GM18499 (cell line): ENCODE results near the gene C5AR1.
A peak's percentile ranks its signal among the peaks of the same experiment; 100 is the strongest.
"Not testable (repeated sequence)": the region's sequence is repeated elsewhere in the genome, so short reads cannot be mapped to it uniquely, and the experiment has no call there.

ENCODE experiments used
- ATAC-seq: cut with Tn5 transposase; IDR thresholded peaks from one replicate; pipeline ENCODE4 v1.9.1; 2021; ENCODE audit warnings: moderate number of reproducible peaks; ENCODE audit not compliant: insufficient read depth, unreplicated experiment

C5AR1 gene

DNA sequence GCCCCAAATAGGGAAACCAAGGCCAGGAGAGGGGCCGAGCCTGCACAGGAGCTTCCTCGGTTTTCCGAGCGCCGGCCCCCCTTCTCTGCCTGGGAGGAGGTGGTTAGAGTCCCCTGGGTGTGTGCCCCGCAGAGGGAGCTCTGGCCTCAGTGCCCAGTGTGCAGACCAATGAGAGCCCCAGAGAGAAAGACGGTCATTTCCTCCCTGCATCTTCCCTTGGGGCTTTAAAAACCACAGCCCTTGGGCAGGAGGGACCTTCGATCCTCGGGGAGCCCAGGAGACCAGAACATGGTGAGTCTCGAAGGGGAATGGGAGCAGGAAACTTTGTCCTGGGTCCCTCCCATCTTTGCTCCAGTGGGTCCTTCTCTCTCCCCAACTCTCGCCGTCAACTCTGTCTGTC lies at the start of gene C5AR1:
Gene C5AR1 (plus strand): TSS at position 254 of the 400 bp plus-strand sequence. CDS start 35 bp downstream, at position 289.
- no peak for ATAC-seq

GRCh38 chr19:47260476-47260875 lies 49.2 kb upstream of the C5AR1 start:
- no peak for ATAC-seq

DNA sequence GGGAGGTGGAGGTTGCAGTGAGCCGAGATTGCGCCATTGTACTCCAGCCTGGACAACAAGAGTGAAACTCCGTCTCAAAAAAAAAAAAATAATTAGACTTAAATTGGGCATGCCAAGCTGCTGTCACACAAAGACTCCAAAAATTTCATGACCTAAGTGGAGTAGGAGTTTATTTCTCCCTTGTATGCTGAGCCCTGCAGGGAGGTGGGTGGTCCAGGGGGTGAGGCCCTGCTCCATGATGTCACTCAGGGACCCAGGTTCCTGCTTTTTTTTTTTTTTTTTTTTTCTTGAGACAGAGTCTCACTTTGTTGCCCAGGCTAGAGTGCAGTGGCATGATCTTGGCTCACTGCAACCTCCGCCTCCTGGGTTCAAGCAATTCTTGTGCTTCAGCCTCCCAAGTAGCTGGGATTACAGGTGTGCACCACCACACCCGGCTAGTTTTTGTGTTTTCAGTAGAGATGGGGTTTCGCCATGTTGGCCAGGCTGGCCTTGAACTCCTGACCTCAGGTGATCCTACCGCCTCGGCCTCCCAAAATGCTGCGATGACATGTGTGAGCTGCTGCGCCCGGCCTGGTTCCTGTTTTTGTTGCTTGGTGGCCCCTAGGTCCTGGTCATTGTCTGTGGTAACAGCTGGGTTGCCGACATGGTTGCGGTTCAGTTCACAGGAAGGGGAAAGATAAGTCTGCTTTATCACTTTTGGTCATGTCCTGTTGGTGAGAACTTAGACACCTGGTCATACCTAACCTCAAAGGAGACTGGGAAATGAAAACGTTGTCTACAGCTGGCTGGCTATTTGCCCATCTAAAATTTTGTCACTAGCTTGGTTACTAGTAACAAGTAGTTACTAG lies 47.5 kb upstream of the C5AR1 start:
- peak; percentile 49 for ATAC-seq

DNA sequence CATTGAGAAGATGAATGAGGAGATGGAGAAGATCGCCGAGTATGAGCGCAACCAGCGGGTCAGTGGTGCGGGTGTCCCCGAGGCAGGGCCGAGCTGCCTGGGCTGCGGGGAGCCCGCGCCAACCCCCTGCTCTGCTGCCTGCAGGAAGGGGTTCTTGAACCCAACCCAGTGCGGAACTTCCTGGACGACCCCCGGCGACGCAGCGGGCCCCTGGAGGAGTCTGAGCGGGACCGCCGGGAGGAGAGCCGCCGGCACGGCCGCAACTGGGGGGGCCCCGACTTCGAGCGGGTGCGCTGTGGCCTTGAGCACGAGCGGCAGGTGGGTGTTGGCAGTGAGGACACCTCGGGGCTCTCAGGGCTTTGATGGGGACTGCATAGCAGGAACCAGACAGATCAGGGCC lies 45.0 kb upstream of the C5AR1 start:
- ATAC-seq: no peak

DNA sequence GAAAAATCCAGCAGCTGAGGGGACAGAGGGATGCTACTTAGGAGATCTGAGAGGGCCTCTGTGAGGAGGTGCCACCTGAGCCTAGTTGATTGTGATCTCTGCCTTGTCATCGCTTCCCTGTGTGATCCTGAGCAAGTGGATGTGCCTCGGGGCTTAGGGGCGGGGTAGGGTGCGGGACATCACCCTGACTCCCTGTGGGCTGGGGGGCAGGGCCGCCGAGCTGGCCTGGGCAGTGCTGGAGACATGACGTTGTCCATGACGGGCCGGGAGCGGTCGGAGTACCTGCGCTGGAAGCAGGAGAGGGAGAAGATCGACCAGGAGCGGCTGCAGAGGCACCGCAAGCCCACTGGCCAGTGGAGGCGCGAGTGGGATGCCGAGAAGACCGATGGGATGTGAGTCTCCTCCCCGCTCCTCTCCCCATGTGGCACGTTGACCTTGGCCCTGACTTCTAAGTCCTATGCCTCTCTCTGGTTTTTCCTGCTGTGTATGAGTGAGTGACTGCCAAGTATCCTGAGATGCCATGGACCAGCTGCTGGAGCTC lies 43.2 kb upstream of the C5AR1 start:
- ATAC-seq: no peak

GRCh38 chr19:47267350-47267759 lies 42.3 kb upstream of the C5AR1 start:
- ATAC-seq: no peak

- ATAC-seq: no peak
Measured at GRCh38 chr19:47268028-47268427, 41.6 kb upstream of the C5AR1 start.

- no peak for ATAC-seq
Measured at GRCh38 chr19:47269596-47269995, 40.1 kb upstream of the C5AR1 start.

- ATAC-seq: no peak
Measured at GRCh38 chr19:47270408-47270807, 39.3 kb upstream of the C5AR1 start.

DNA sequence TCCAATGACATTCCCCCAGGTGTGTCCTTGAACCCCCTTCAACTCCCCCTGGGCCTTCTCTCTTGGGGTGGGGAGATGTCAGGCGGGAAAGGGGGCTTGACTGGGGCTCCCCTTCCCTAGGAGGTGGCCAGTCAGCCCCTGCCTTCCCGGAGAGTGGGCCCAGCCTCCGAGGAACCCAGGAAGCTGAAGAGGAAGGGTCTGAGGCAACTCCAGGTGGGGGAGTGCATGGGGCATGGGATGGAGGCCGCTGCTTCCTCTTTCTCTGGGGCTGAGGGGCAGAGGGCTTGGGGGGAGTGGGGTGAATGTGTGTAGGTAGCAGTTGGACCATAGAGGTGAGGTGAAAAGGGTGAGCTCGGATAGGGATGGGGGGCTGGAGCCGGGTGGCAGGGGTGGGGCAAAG lies 37.7 kb upstream of the C5AR1 start:
- no peak for ATAC-seq

GRCh38 chr19:47272448-47273312 lies 37.0 kb upstream of the C5AR1 start:
- ATAC-seq: no peak

GRCh38 chr19:47273313-47274070 lies 36.2 kb upstream of the C5AR1 start:
- ATAC-seq: no peak

DNA sequence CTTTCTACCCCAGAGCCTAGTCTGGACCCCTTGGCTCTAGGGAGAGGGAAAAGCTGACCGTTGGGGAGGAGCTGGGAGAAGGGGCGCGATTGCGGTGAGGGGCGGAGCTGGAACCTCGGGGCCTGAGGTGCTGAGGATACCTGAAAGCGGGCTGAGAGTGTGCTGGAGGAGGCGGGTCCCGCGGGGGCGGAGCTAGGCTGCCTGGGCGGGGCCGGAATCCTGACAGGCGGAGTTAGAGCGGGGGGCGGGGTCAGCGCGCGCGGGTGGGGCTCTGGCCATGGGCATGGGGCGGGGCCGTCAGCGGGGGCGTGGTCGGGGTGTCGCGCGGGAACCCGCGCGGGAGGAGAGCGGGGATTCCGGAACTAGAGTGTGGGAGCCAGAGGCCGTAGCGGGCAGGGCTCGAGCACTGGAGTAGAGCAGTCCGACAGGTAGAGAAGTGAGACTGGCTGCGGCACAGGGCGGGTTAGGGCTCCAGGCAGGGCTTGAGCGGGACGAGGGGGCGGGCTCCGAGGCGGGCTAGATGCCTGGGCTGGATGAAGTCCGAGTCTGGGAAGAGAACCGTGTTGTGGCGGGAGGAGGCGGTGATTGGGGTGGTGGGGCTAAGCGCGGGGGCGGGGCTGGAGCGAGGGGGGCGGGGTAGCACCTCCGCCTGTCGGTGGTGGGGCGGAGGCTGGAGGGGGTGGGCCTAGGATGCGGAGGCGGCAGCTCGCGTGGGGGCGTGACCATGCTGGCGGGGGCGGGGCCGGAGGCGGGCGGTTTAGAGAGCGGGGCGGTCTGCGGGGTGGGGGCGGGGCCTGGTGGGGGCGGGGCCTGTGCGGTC lies 35.4 kb upstream of the C5AR1 start, which contains the start of gene INAFM1:
Gene INAFM1 (plus strand): TSS at position 815 of the 820 bp plus-strand sequence. CDS start 35 bp downstream, outside the sequence.
- no peak for ATAC-seq

GRCh38 chr19:47274891-47275761 lies 34.5 kb upstream of the C5AR1 start:
- no peak for ATAC-seq

DNA sequence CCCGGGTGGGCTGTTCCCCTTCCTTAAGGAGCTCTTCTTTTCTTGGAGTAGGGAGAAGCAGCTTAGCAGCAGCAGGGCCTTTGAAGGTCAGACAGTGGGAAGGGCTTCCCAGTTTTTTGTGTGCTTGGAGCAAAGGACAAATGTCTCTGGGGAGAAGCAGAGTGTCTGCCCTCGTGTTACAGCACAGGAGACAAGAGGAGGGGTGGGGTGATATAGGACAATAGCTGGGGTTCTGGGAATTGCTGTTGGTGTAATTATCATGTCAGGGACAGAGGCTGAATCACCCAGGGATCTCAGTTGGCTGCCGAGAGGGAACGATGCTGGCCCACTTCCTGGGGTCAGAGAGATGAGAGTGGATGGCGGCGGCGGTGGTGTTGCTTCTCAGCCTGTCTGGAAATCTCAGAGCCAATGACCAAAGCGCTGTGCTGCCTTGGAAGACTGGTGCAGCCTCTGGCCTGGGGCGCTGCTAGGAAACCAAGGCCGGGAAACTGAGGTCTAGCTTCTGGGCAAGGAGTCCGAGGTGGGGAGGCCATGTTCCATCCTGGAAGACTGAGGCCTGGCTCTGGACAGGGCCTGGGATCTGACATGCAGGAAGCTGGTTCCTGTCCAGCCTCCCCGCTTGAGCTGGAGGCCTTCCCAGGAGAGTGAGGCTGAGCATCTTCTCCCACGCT lies 33.7 kb upstream of the C5AR1 start:
- ATAC-seq: no peak

DNA sequence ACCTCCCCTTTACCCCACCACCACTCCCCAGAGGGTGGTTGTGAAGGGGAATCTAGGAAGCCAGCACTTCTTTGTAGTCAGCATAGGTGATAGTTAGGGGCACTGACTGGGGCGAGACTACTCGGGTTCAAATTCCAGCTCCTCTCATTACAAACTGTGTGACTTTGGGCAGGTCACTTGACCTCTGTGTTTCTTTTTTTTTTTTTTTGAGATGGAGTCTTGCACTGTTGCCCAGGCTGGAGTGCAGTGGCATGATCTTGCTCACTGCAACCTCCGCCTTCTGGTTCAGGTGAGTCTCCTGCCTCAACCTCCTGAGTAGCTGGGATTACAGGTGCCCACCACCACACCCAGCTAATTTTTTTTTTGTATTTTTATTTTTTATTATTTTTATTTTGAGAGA lies 33.1 kb upstream of the C5AR1 start:
- not testable (repeated sequence) for ATAC-seq

- no peak for ATAC-seq
Measured at GRCh38 chr19:47280183-47280797, 29.4 kb upstream of the C5AR1 start.
